Stimulated activated CD8-positive, alpha-beta memory T cell treated with anti-CD3 and anti-CD28 coated beads, Interleukin-7, amount 100 ng/mL, for 48 hours (primary cell): ENCODE measurements around the gene TMEM100.
"Not testable (repeated sequence)": the region's sequence is repeated elsewhere in the genome, so short reads cannot be mapped to it uniquely, and the experiment has no call there.

Source experiments
- DNase-seq, 2 donors: peaks; one replicate each; pipeline ENCODE4 v3.0.0-alpha.2; 2020; ENCODE audit warnings: low read depth in 1 of 2; ENCODE audit errors: extremely low read depth in 1 of 2

Gene TMEM100

GRCh38 chr17:55690105-55690508 lies 32.6 kb downstream of the TMEM100 start:
- no peak for DNase-seq

DNA sequence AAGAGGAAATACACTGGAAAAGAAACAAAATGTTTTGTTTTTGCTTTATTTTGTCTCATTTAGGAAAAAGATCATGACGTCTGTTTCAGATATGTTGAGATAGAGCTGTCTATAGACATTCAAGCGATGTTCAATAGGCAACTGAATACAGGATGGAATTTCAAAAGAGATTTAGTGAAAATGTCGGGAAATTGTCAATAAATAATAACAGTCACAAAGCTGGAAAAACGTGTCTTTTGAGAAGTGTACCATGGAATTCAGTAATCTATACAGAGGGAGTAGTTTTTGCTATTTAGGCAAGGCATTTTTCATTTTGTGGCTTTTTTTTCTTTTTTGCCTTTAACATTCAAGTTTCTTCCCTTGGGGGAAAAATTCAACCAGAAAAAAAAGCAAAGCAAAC lies 33.0 kb downstream of the TMEM100 start:
- no peak for DNase-seq

GRCh38 chr17:55688057-55688456 lies 34.6 kb downstream of the TMEM100 start:
- DNase-seq = no peak

- no peak for DNase-seq
Measured at GRCh38 chr17:55687037-55687436, 35.6 kb downstream of the TMEM100 start.

DNA sequence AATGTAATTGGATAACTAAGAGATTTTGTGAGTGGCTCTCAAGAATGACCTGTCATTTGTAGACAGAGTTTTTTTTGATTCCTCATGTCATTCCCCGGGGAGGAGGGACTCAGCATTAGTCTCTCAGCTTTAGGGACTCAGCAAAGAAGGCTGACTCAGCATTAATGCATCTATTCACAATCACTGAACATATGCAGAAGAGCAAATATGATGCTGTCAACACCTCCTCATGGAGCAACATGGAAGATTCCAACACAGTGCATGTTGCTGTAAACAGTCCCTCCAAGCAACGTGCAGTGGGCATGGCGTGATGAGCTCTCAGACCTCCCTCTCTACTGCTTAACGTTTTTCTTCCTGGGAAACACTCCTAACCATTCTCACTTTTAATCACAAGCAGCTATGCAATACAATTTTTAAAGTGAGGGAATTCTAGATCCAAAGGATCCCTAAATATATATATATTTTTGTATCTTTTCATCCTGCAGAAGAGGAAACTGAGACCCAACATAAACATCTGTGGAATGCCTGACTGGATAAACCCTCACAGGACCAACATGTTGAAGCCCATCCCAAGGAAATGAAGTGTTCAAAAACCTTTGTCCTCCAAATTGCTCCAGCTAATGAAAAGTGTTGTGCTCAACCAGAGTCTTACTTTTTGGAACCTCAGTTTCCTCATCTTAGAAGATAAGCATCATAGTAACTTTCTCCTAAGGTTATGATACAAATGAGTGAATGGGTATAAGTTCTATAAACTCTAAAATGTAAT lies 38.9 kb downstream of the TMEM100 start:
- no peak for DNase-seq

GRCh38 chr17:55681342-55681700 lies 41.3 kb downstream of the TMEM100 start:
- no peak for DNase-seq

GRCh38 chr17:55680686-55681341 lies 41.9 kb downstream of the TMEM100 start:
- DNase-seq = no peak

GRCh38 chr17:55677446-55677845 lies 45.2 kb downstream of the TMEM100 start:
- DNase-seq = no peak

DNA sequence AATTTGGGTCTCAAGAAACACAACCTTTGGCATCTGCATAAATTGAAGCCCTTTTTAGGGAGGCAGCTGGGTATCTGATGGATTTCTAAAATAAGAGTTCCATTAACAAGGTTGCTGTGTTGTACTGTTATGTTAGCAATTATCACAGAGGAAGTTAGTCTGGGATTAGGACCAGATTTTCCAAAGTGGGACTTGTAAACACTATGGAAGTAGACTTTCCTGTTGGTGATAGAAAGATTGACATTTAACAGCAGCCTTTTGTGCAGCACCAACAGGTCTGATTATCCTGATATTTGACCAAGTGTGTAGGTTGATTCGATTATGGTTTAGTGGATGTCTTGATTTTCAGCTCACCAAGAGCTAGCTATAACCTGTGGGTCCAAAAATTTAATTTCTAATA lies 46.4 kb downstream of the TMEM100 start:
- DNase-seq = no peak

GRCh38 chr17:55673743-55674506 lies 48.7 kb downstream of the TMEM100 start:
- no peak for DNase-seq

GRCh38 chr17:55672585-55673501 lies 49.8 kb downstream of the TMEM100 start:
- DNase-seq = no peak

GRCh38 chr17:55672010-55672409 lies 50.7 kb downstream of the TMEM100 start:
- not testable (repeated sequence) for DNase-seq
